H9 (cell line): ENCODE results near the gene TGM4. TPM values are rescaled to one million over a fixed set of nuclear protein-coding genes. Genes with fewer than 3 reads are reported as not detected.

Source experiments
- DNase-seq: peaks from one replicate; pipeline ENCODE4 v3.0.0-alpha.2; 2017
- H2AFZ ChIP-seq: one replicate; pipeline ENCODE4 v1.6.1; 2013; ENCODE audit warnings: mild to moderate bottlenecking, low read length, control low read depth, moderate library complexity
- H2AK5ac ChIP-seq: 2 replicates; pipeline ENCODE4 v1.6.1; 2013; ENCODE audit warnings: low read length, control low read depth, mixed read lengths; ENCODE audit not compliant: insufficient read length
- H2BK120ac ChIP-seq: one replicate; pipeline ENCODE4 v1.6.1; 2013; ENCODE audit warnings: low read depth, mild to moderate bottlenecking, low read length, control low read depth, inconsistent platforms; ENCODE audit not compliant: poor library complexity, severe bottlenecking
- H2BK12ac ChIP-seq: 2 replicates; pipeline ENCODE4 v1.6.1; 2013; ENCODE audit warnings: low read length, control low read depth, mixed read lengths, low read depth; ENCODE audit not compliant: insufficient read length
- H2BK15ac ChIP-seq: 2 replicates; pipeline ENCODE4 v1.6.1; 2013; ENCODE audit warnings: low read depth, low read length, control low read depth
- H2BK20ac ChIP-seq: one replicate; pipeline ENCODE4 v1.6.1; 2013; ENCODE audit warnings: low read depth, mild to moderate bottlenecking, low read length, control low read depth, inconsistent platforms; ENCODE audit not compliant: poor library complexity, severe bottlenecking
- H2BK5ac ChIP-seq: 2 replicates; pipeline ENCODE4 v1.6.1; 2013; ENCODE audit warnings: low read length, control low read depth, mixed read lengths; ENCODE audit not compliant: insufficient read length
- H3K14ac ChIP-seq: 2 replicates; pipeline ENCODE4 v1.6.1; 2013; ENCODE audit warnings: low read length, control low read depth; ENCODE audit not compliant: insufficient read depth
- H3K18ac ChIP-seq: 2 replicates; pipeline ENCODE4 v1.6.1; 2013; ENCODE audit warnings: low read depth, mild to moderate bottlenecking, mixed read lengths, low read length, control low read depth; ENCODE audit not compliant: insufficient read length
- H3K23ac ChIP-seq: 2 replicates; pipeline ENCODE4 v1.6.1; 2013; ENCODE audit warnings: low read length, control low read depth, mixed read lengths, low read depth; ENCODE audit not compliant: insufficient read length
- H3K23me2 ChIP-seq: 2 replicates; pipeline ENCODE4 v1.6.1; 2013; ENCODE audit warnings: low read depth, mild to moderate bottlenecking, mixed read lengths, low read length, control low read depth; ENCODE audit not compliant: insufficient read length, poor library complexity, severe bottlenecking
- H3K27ac ChIP-seq: 2 replicates; pipeline ENCODE4 v1.5.1; 2013; ENCODE audit warnings: low read length, control low read depth, mixed read lengths, low read depth; ENCODE audit not compliant: insufficient read length
- H3K27me3 ChIP-seq: 2 replicates; pipeline ENCODE4 v1.6.1; 2013; ENCODE audit warnings: low read length, control low read depth, inconsistent platforms; ENCODE audit not compliant: insufficient read depth
- H3K4ac ChIP-seq: 2 replicates; pipeline ENCODE4 v1.6.1; 2013; ENCODE audit warnings: low read depth, mild to moderate bottlenecking, control low read depth, inconsistent platforms, low read length, moderate library complexity
- H3K4me1 ChIP-seq: 2 replicates; pipeline ENCODE4 v1.6.1; 2013; ENCODE audit warnings: low read length, control low read depth, inconsistent platforms; ENCODE audit not compliant: insufficient read depth
- H3K4me2 ChIP-seq: 2 replicates; pipeline ENCODE4 v1.6.1; 2013; ENCODE audit warnings: low read length, control low read depth, mixed read lengths; ENCODE audit not compliant: insufficient read length, insufficient read depth
- H3K56ac ChIP-seq: 2 replicates; pipeline ENCODE4 v1.6.1; 2013; ENCODE audit warnings: low read depth, mild to moderate bottlenecking, mixed read lengths, low read length, control low read depth; ENCODE audit not compliant: insufficient read length
- H3K79me1 ChIP-seq: 2 replicates; pipeline ENCODE4 v1.6.1; 2013; ENCODE audit warnings: low read depth, mild to moderate bottlenecking, moderate library complexity, low read length, control low read depth, inconsistent platforms; ENCODE audit not compliant: insufficient read depth, poor library complexity, severe bottlenecking
- H3K79me2 ChIP-seq: 2 replicates; pipeline ENCODE4 v1.6.1; 2013; ENCODE audit warnings: low read length, control low read depth, inconsistent platforms; ENCODE audit not compliant: insufficient read depth
- H3K9ac ChIP-seq: 2 replicates; pipeline ENCODE4 v1.6.1; 2013; ENCODE audit warnings: low read length, control low read depth, mixed read lengths; ENCODE audit not compliant: insufficient read length; ENCODE audit errors: extremely low read depth
- H3K9me3 ChIP-seq: one replicate; pipeline ENCODE4 v1.6.1; 2013; ENCODE audit warnings: low read depth, low read length, inconsistent platforms; ENCODE audit not compliant: control insufficient read depth
- H3T11ph ChIP-seq: one replicate; pipeline ENCODE4 v1.6.1; 2013; ENCODE audit warnings: mild to moderate bottlenecking, low read length, control low read depth, inconsistent platforms
- H4K20me1 ChIP-seq: one replicate; pipeline ENCODE4 v1.6.1; 2013; ENCODE audit not compliant: control insufficient read depth, insufficient read length, insufficient read depth
- H4K5ac ChIP-seq: 2 replicates; pipeline ENCODE4 v1.6.1; 2013; ENCODE audit warnings: low read depth, mild to moderate bottlenecking, mixed read lengths, low read length, control low read depth; ENCODE audit not compliant: insufficient read length
- H4K8ac ChIP-seq: replicated peaks from 2 replicates; pipeline ENCODE4 v1.6.1; 2013; ENCODE audit warnings: low read length, control low read depth, mixed read lengths, low read depth; ENCODE audit not compliant: insufficient read length
- H4K91ac ChIP-seq: 2 replicates; pipeline ENCODE4 v1.6.1; 2013; ENCODE audit warnings: low read depth, mild to moderate bottlenecking, moderate library complexity, mixed read lengths, low read length, control low read depth; ENCODE audit not compliant: insufficient read length
- H3K27ac Mint-ChIP-seq, 3 experiments: 2 replicates in 2 of 3; 3 replicates in 1 of 3; pipeline ENCODE4 v1.8.0; 2020 to 2021; ENCODE audit warnings: mixed read lengths in 3 of 3, mild to moderate bottlenecking in 1 of 3, moderate library complexity in 1 of 3
- H3K27me3 Mint-ChIP-seq: 2 replicates; pipeline ENCODE4 v1.8.0; 2021; ENCODE audit warnings: low read depth, mild to moderate bottlenecking, moderate library complexity, mixed read lengths
- H3K36me3 Mint-ChIP-seq, 3 experiments: 2 replicates in 2 of 3; 3 replicates in 1 of 3; pipeline ENCODE4 v1.8.0; 2020 to 2021; ENCODE audit warnings: low read depth in 3 of 3, mixed read lengths in 3 of 3; ENCODE audit not compliant: insufficient read depth in 1 of 3
- H3K4me1 Mint-ChIP-seq, 2 experiments: 2 replicates each; pipeline ENCODE4 v1.8.0; 2020; ENCODE audit warnings: mixed read lengths in 2 of 2
- H3K4me3 Mint-ChIP-seq, 2 experiments: 2 replicates in 1 of 2; 3 replicates in 1 of 2; pipeline ENCODE4 v1.8.0; 2020 to 2021; ENCODE audit warnings: mild to moderate bottlenecking in 2 of 2, mixed read lengths in 2 of 2, moderate library complexity in 1 of 2
- H3K9me3 Mint-ChIP-seq, 2 experiments: 2 replicates in 1 of 2; 3 replicates in 1 of 2; pipeline ENCODE4 v1.8.0; 2020; ENCODE audit warnings: mild to moderate bottlenecking in 2 of 2, mixed read lengths in 2 of 2, moderate library complexity in 1 of 2
- WGBS: extraction: QIAGEN DNeasy Blood & Tissue Kit; methylation state at CpG from one replicate; pipeline ENCODE4 v1.1.7; 2013; ENCODE audit warnings: missing lambda C conversion rate, low lambda C conversion rate, mixed read lengths; ENCODE audit not compliant: insufficient read length; ENCODE audit errors: extremely low coverage; 5-methylcytosine and 5-hydroxymethylcytosine counted together
- total RNA-seq: library from RNA; stranded (reverse); gene quantifications from 2 replicates; pipeline ENCODE4 v1.2.1, GENCODE V29; 2021
- TF ChIP-seq, protein P1 (sequence below): fragments of 200-600 bp; sonication (generic); conservative IDR thresholded peaks from 3 replicates; pipeline ENCODE4 v1.8.0; 2021; ENCODE audit warnings: antibody characterized with exemption, mild to moderate bottlenecking

Gene TGM4
- total RNA-seq, 1 experiment from 2014 or later = not detected

DNA sequence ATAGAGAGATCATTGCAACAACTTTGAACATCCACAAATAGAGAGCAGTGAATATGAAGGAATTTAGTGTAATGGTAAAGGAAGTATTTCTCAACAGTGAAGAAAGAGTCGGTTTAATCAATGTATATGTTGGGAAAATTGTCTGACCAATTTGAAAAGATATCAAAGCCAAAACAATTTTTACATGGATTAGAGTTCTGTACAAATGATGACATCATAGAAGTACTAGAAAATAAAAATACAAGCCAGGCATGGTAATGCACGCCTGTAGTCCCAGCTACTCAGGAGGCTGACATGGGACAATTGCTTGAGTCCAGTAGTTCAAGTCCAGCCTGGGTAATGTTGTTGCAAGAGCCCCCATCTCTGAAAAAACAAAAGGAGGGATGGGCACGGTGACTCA is 38.7 kb upstream of the TGM4 start:
- Histone ChIP-seq H3K9me3 (peaks cover 7% of the 10 kb centered on the region), H4K8ac (no peak overlapping the region), H3K9ac (no peak overlapping the region), H3K56ac (no peak overlapping the region), H4K91ac (no peak overlapping the region), H3T11ph (no peak overlapping the region), H2AK5ac (no peak overlapping the region), H2BK120ac (no peak overlapping the region), H3K79me1 (no peaks in the 10 kb centered on the region), H4K20me1 (no peaks in the 10 kb centered on the region), H3K27ac (no peak overlapping the region), H4K5ac (no peak overlapping the region), H2AFZ (no peak overlapping the region), H3K27me3 (no peaks in the 10 kb centered on the region), H3K4me2 (no peak overlapping the region), H2BK12ac (no peak overlapping the region), H2BK20ac (no peak overlapping the region), H3K14ac (no peak overlapping the region), H3K79me2 (no peaks in the 10 kb centered on the region), H3K4me1 (no peaks in the 10 kb centered on the region), H3K18ac (no peak overlapping the region), H2BK15ac (no peak overlapping the region), H3K4ac (no peak overlapping the region), H2BK5ac (no peak overlapping the region), H3K23ac (no peak overlapping the region), H3K23me2 (no peaks in the 10 kb centered on the region)
- Mint-ChIP-seq H3K4me3 (no peak overlapping the region), H3K27ac (no peak overlapping the region), H3K27me3 (no peaks in the 10 kb centered on the region), H3K4me1 (no peaks in the 10 kb centered on the region), H3K9me3 (peaks cover 0 to 12% of the 10 kb centered on the region in 2 experiments; a peak in 3 of 5 replicates), H3K36me3 (peaks cover 47 to 74% (median 62%) of the 10 kb centered on the region in 3 experiments)
- TF ChIP-seq, protein P1, sequence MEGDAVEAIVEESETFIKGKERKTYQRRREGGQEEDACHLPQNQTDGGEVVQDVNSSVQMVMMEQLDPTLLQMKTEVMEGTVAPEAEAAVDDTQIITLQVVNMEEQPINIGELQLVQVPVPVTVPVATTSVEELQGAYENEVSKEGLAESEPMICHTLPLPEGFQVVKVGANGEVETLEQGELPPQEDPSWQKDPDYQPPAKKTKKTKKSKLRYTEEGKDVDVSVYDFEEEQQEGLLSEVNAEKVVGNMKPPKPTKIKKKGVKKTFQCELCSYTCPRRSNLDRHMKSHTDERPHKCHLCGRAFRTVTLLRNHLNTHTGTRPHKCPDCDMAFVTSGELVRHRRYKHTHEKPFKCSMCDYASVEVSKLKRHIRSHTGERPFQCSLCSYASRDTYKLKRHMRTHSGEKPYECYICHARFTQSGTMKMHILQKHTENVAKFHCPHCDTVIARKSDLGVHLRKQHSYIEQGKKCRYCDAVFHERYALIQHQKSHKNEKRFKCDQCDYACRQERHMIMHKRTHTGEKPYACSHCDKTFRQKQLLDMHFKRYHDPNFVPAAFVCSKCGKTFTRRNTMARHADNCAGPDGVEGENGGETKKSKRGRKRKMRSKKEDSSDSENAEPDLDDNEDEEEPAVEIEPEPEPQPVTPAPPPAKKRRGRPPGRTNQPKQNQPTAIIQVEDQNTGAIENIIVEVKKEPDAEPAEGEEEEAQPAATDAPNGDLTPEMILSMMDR = no peak
- WGBS = no CpG with 5 or more reads among the region's 3 CpGs
- DNase-seq = no peak
